Neural cell (in vitro differentiated cells): ENCODE results near the gene SEMA4B. TPM values are rescaled to one million over a fixed set of nuclear protein-coding genes. Genes with fewer than 3 reads are reported as not detected.

ENCODE experiments used
- H2AFZ ChIP-seq: fragments of 200-600, 300-800 bp; sonication (generic), shearing (Covaris generic); 2 replicates; pipeline ENCODE4 v1.6.0; 2014; ENCODE audit warnings: low read depth, mild to moderate bottlenecking, antibody characterized with exemption, low read length, moderate library complexity
- H3F3A ChIP-seq: fragments of 200-600 bp; shearing (Covaris generic); 2 replicates; pipeline ENCODE4 v1.6.1; 2016; ENCODE audit warnings: mild to moderate bottlenecking, moderate library complexity, mixed read lengths, antibody characterized with exemption, low read length; ENCODE audit not compliant: insufficient read depth, poor library complexity, severe bottlenecking
- H3K27ac ChIP-seq: fragments of 200-600, 300-800 bp; sonication (generic), shearing (Covaris generic); 2 replicates; pipeline ENCODE4 v1.5.1; 2014; ENCODE audit warnings: mild to moderate bottlenecking, low read length, moderate library complexity
- H3K27me3 ChIP-seq: fragments of 300-800, 200-600 bp; sonication (generic), shearing (Covaris generic); 2 replicates; pipeline ENCODE4 v1.6.0; 2014; ENCODE audit warnings: mild to moderate bottlenecking, low read depth, low read length, moderate library complexity; ENCODE audit not compliant: insufficient read depth
- H3K36me3 ChIP-seq: fragments of 300-800, 200-600 bp; sonication (generic), shearing (Covaris generic); 2 replicates; pipeline ENCODE4 v1.5.1; 2014; ENCODE audit warnings: mild to moderate bottlenecking, antibody characterized with exemption, low read length, moderate library complexity; ENCODE audit not compliant: insufficient read depth
- H3K4me2 ChIP-seq: fragments of 300-800, 200-600 bp; sonication (generic), shearing (Covaris generic); 2 replicates; pipeline ENCODE4 v1.6.0; 2014; ENCODE audit warnings: mild to moderate bottlenecking, low read length
- H3K4me3 ChIP-seq: fragments of 300-800, 200-600 bp; sonication (generic), shearing (Covaris generic); 2 replicates; pipeline ENCODE4 v1.5.1; 2014; ENCODE audit warnings: mild to moderate bottlenecking, low read length, moderate library complexity
- H3K79me2 ChIP-seq: fragments of 200-600 bp; shearing (Covaris generic); replicated peaks from 2 replicates; pipeline ENCODE4 v1.6.0; 2014; ENCODE audit warnings: mild to moderate bottlenecking, low read length, moderate library complexity; ENCODE audit not compliant: insufficient read depth
- H3K9ac ChIP-seq: fragments of 300-800, 200-600 bp; sonication (generic), shearing (Covaris generic); 2 replicates; pipeline ENCODE4 v1.6.1; 2016; ENCODE audit warnings: mild to moderate bottlenecking, low read length, mixed read lengths
- H3K9me2 ChIP-seq: fragments of 200-600 bp; shearing (Covaris generic); 2 replicates; pipeline ENCODE4 v1.6.1; 2016; ENCODE audit warnings: mild to moderate bottlenecking, low read length, mixed read lengths; ENCODE audit not compliant: insufficient read depth
- H3K9me3 ChIP-seq: fragments of 200-600, 300-800 bp; sonication (generic), shearing (Covaris generic); 2 replicates; pipeline ENCODE4 v1.6.1; 2016; ENCODE audit warnings: mild to moderate bottlenecking, mixed run types, low read length, moderate library complexity, mixed read lengths
- H4K20me1 ChIP-seq: fragments of 200-600 bp; shearing (Covaris generic); 2 replicates; pipeline ENCODE4 v1.6.1; 2016; ENCODE audit warnings: mild to moderate bottlenecking, mixed run types; ENCODE audit not compliant: insufficient read depth
- CTCF ChIP-seq: fragments of 450-650 bp; IDR thresholded peaks from 2 replicates; pipeline ENCODE4 v1.5.1; 2014; ENCODE audit warnings: antibody characterized with exemption, mild to moderate bottlenecking, moderate library complexity; ENCODE audit not compliant: poor library complexity, severe bottlenecking
- EP300 ChIP-seq: fragments of 450-650 bp; conservative IDR thresholded peaks from 2 replicates; pipeline ENCODE4 v1.6.1; 2014; ENCODE audit warnings: antibody characterized with exemption, mild to moderate bottlenecking, moderate library complexity; ENCODE audit not compliant: poor library complexity, severe bottlenecking
- EZH2 ChIP-seq: fragments of 200-600, 300-800 bp; shearing (Covaris generic), sonication (generic); IDR thresholded peaks from 2 replicates; pipeline ENCODE4 v1.6.1; 2014; ENCODE audit warnings: antibody characterized with exemption, low read length, borderline replicate concordance, mild to moderate bottlenecking; ENCODE audit not compliant: insufficient read depth, poor library complexity, severe bottlenecking
- MXI1 ChIP-seq: fragments of 450-650 bp; conservative IDR thresholded peaks from 2 replicates; pipeline ENCODE4 v1.6.1; 2014; ENCODE audit warnings: antibody characterized with exemption, mild to moderate bottlenecking; ENCODE audit not compliant: poor library complexity, severe bottlenecking
- POLR2AphosphoS5 ChIP-seq: IDR thresholded peaks from 2 replicates; pipeline ENCODE4 v1.6.1; 2012
- RAD21 ChIP-seq: fragments of 450-650 bp; conservative IDR thresholded peaks from 2 replicates; pipeline ENCODE4 v1.6.1; 2014; ENCODE audit warnings: antibody characterized with exemption, mild to moderate bottlenecking, moderate library complexity
- REST ChIP-seq: IDR thresholded peaks from 2 replicates; pipeline ENCODE4 v1.6.1; 2012; ENCODE audit warnings: borderline replicate concordance
- SMC3 ChIP-seq: fragments of 450-650 bp; conservative IDR thresholded peaks from 2 replicates; pipeline ENCODE4 v1.6.1; 2014; ENCODE audit warnings: antibody characterized with exemption, mild to moderate bottlenecking, moderate library complexity; ENCODE audit not compliant: poor library complexity
- TAF1 ChIP-seq: IDR thresholded peaks from 2 replicates; pipeline ENCODE4 v1.6.1; 2012; ENCODE audit warnings: low read depth
- polyA plus RNA-seq: library from polyadenylated mRNA; depleted of rRNA; stranded (reverse); fragments of >200 nt; gene quantifications from 2 replicates; pipeline ENCODE4 v1.2.3, GENCODE V29; 2014

Gene SEMA4B
- polyA plus RNA-seq, 1 donor from 2014 or later, result 11.0 TPM

GRCh38 chr15:90232941-90233386, 31.8 kb downstream of the SEMA4B start:
- no peak overlapping the region for H3K27ac ChIP-seq

More at GRCh38 chr15:90232941-90233386, 31.8 kb downstream of the SEMA4B start:
- H3K9ac ChIP-seq, result peak overlapping the region; percentile 61
- H3K36me3 ChIP-seq, result no peaks in the 10 kb centered on the region
- no peaks in the 10 kb centered on the region for H3K79me2 ChIP-seq
- H4K20me1 ChIP-seq, result no peaks in the 10 kb centered on the region
- H2AFZ ChIP-seq, result no peak overlapping the region
- no peaks in the 10 kb centered on the region for H3K9me2 ChIP-seq
- no peaks in the 10 kb centered on the region for H3K9me3 ChIP-seq
- TF ChIP-seq POLR2AphosphoS5 (no peak), SMC3 (peak; percentile 17), EZH2 (no peak), MXI1 (no peak), RAD21 (peak; percentile 38), REST (no peak), EP300 (no peak), TAF1 (no peak), CTCF (peak; percentile 53)
- H3K27me3 ChIP-seq, result no peaks in the 10 kb centered on the region
- H3K4me2 ChIP-seq, result peak overlapping the region; percentile 62
- peak overlapping the region; percentile 90 for H3K4me3 ChIP-seq
- H3F3A ChIP-seq, result no peaks in the 10 kb centered on the region
